Activated naive CD4-positive, alpha-beta T cell treated with anti-CD3 and anti-CD28 coated beads, Interleukin-2, amount 50 U/mL, for 24 hours (primary cell): Measurements from ENCODE around the gene DUS1L.

ENCODE experiments used
- H3K27ac Mint-ChIP-seq: one replicate; pipeline ENCODE4 v1.8.0; 2021; ENCODE audit warnings: mild to moderate bottlenecking, mixed read lengths
- H3K27me3 Mint-ChIP-seq: one replicate; pipeline ENCODE4 v1.8.0; 2021; ENCODE audit warnings: mixed read lengths
- H3K36me3 Mint-ChIP-seq: one replicate; pipeline ENCODE4 v1.8.0; 2021; ENCODE audit warnings: mixed read lengths
- H3K4me1 Mint-ChIP-seq: one replicate; pipeline ENCODE4 v1.8.0; 2021; ENCODE audit warnings: mixed read lengths
- H3K4me3 Mint-ChIP-seq: one replicate; pipeline ENCODE4 v1.8.0; 2021; ENCODE audit warnings: mild to moderate bottlenecking, mixed read lengths
- H3K9me3 Mint-ChIP-seq: one replicate; pipeline ENCODE4 v1.8.0; 2021; ENCODE audit warnings: mixed read lengths

Gene DUS1L

GRCh38 chr17:82065638-82066303 is at the start of gene DUS1L:
TSS of gene DUS1L (minus strand) at chr17:82065804. CDS start at chr17:82065059, 745 bp downstream.
- H3K36me3 Mint-ChIP-seq = no peaks in the 10 kb centered on the region
- H3K4me1 Mint-ChIP-seq = peaks cover 5% of the 10 kb centered on the region
- H3K27me3 Mint-ChIP-seq = no peaks in the 10 kb centered on the region
- H3K9me3 Mint-ChIP-seq = no peaks in the 10 kb centered on the region
- H3K27ac Mint-ChIP-seq = peak within 1 kb of the TSS; percentile 86
- peak within 1 kb of the TSS; percentile 83 for H3K4me3 Mint-ChIP-seq

DNA sequence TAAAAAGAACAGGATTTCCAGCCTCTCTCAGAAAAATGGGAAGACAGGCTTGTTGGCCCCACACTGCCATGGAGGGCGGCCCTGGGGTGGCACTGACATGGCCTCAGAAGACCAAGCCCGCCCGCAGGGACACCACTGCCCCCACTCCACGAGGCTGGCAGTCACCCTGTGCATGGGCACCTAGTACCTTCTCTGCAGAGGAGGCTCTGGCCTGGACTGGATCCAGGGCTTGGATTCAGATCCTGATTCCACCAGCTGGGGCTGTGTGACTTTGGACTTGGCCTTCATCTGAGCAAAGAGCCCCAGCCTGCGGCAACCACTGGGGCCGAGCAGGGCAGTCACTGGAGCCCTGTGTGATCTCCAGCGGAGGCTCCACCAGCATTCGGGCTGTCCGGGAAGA is 49.3 kb upstream of the DUS1L start:
- Mint-ChIP-seq H3K36me3 (peaks cover 1% of the 10 kb centered on the region), H3K9me3 (no peaks in the 10 kb centered on the region), H3K4me3 (no peak overlapping the region), H3K27ac (no peak overlapping the region), H3K4me1 (peaks cover 20% of the 10 kb centered on the region), H3K27me3 (no peaks in the 10 kb centered on the region)

GRCh38 chr17:82114447-82114846 is 48.8 kb upstream of the DUS1L start:
- Mint-ChIP-seq H3K9me3 (no peaks in the 10 kb centered on the region), H3K4me1 (peaks cover 16% of the 10 kb centered on the region), H3K27me3 (no peaks in the 10 kb centered on the region), H3K4me3 (no peak overlapping the region), H3K36me3 (peaks cover 1% of the 10 kb centered on the region), H3K27ac (no peak overlapping the region)

- no peaks in the 10 kb centered on the region for H3K27me3 Mint-ChIP-seq
- no peak overlapping the region for H3K27ac Mint-ChIP-seq
- H3K4me3 Mint-ChIP-seq = no peak overlapping the region
- H3K9me3 Mint-ChIP-seq = no peaks in the 10 kb centered on the region
- peaks cover 12% of the 10 kb centered on the region for H3K4me1 Mint-ChIP-seq
- peaks cover 1% of the 10 kb centered on the region for H3K36me3 Mint-ChIP-seq
Observed at GRCh38 chr17:82113941-82114340, 48.3 kb upstream of the DUS1L start.

GRCh38 chr17:82113422-82113821 is 47.8 kb upstream of the DUS1L start:
- H3K27me3 Mint-ChIP-seq = no peaks in the 10 kb centered on the region
- H3K27ac Mint-ChIP-seq = no peak overlapping the region
- H3K9me3 Mint-ChIP-seq = no peaks in the 10 kb centered on the region
- H3K36me3 Mint-ChIP-seq = peaks cover 1% of the 10 kb centered on the region
- no peak overlapping the region for H3K4me3 Mint-ChIP-seq
- peaks cover 12% of the 10 kb centered on the region for H3K4me1 Mint-ChIP-seq

DNA sequence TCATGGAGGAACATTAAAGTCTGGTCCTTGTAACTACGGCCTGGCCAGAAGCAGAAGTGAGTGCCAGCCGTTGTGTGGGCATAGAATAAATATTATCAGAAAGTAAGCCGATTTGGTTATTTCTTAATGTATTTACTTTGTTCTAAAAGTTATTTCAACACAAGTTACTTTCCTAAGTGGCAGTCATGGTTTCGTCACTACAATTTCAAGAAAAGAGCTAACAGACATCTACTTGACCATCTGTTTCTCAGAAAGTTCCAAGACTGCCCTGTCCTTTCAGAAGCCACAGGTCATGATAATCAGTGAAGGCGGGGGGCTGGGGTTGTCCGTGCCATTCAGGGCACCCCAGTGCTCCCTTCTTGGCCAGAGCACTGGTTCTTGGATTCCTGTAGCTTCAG is 47.3 kb upstream of the DUS1L start:
- Mint-ChIP-seq H3K4me1 (peaks cover 10% of the 10 kb centered on the region), H3K27me3 (no peaks in the 10 kb centered on the region), H3K9me3 (no peaks in the 10 kb centered on the region), H3K4me3 (no peak overlapping the region), H3K36me3 (peaks cover 1% of the 10 kb centered on the region), H3K27ac (no peak overlapping the region)

GRCh38 chr17:82112181-82112913 is 46.7 kb upstream of the DUS1L start:
- Mint-ChIP-seq H3K27ac (no peak overlapping the region), H3K9me3 (no peaks in the 10 kb centered on the region), H3K4me1 (peaks cover 8% of the 10 kb centered on the region), H3K4me3 (no peak overlapping the region), H3K27me3 (no peaks in the 10 kb centered on the region), H3K36me3 (peaks cover 1% of the 10 kb centered on the region)

DNA sequence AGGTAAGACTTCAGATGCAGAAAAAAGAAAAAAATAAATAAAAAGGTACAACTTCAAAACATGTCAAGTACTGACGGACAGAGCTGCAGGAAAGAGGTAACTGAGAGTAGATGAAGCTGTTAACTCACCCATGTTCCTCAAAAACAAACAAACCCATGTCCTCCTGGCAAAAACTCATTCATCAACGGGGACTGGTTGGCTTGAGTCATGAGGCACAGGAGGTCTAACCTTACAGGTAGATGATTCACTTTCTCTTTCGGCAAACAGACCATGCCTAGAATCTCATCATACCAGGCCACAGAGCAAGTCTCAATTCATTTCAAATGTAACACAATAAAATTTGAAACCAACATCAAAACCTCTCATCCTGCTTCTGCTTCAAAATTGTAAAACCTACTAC is 44.7 kb upstream of the DUS1L start:
- Mint-ChIP-seq H3K9me3 (no peaks in the 10 kb centered on the region), H3K36me3 (peaks cover 1% of the 10 kb centered on the region), H3K27me3 (no peaks in the 10 kb centered on the region), H3K4me1 (peaks cover 22% of the 10 kb centered on the region), H3K27ac (no peak overlapping the region), H3K4me3 (no peak overlapping the region)

GRCh38 chr17:82108961-82109475 is 43.4 kb upstream of the DUS1L start:
- H3K9me3 Mint-ChIP-seq = no peaks in the 10 kb centered on the region
- H3K4me1 Mint-ChIP-seq = peaks cover 28% of the 10 kb centered on the region
- no peaks in the 10 kb centered on the region for H3K27me3 Mint-ChIP-seq
- no peak overlapping the region for H3K4me3 Mint-ChIP-seq
- H3K36me3 Mint-ChIP-seq = peaks cover 1% of the 10 kb centered on the region
- H3K27ac Mint-ChIP-seq = no peak overlapping the region

- no peaks in the 10 kb centered on the region for H3K9me3 Mint-ChIP-seq
- peaks cover 29% of the 10 kb centered on the region for H3K4me1 Mint-ChIP-seq
- H3K27ac Mint-ChIP-seq = no peak overlapping the region
- peaks cover 1% of the 10 kb centered on the region for H3K36me3 Mint-ChIP-seq
- no peak overlapping the region for H3K4me3 Mint-ChIP-seq
- H3K27me3 Mint-ChIP-seq = no peaks in the 10 kb centered on the region
Observed at GRCh38 chr17:82108496-82108945, 42.9 kb upstream of the DUS1L start.

DNA sequence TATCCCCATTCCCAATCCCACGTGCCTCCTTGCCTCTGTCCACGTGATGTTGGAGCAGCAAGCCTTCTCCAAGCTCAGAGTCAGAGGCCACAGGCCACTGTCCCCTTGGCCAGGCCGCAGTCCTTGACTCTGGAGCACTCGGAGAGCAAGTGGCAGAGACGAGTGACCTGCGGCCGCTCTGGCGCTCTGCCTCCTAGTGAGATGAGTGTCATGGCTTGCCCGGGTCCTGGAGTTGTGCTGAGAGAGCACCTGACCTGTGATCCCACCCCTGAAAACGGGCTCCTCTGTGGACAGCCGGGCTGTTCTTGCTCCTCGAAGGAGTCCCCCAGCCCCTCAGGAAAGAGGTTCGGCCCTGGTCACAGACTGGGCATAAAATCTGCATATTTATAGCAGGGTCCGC is 42.4 kb upstream of the DUS1L start:
- Mint-ChIP-seq H3K27ac (no peak overlapping the region), H3K4me3 (peak overlapping the region; percentile 7), H3K9me3 (no peaks in the 10 kb centered on the region), H3K36me3 (peaks cover 1% of the 10 kb centered on the region), H3K4me1 (peaks cover 29% of the 10 kb centered on the region), H3K27me3 (no peaks in the 10 kb centered on the region)

GRCh38 chr17:82107341-82107860 is 41.8 kb upstream of the DUS1L start:
- H3K4me1 Mint-ChIP-seq = peaks cover 29% of the 10 kb centered on the region
- H3K27ac Mint-ChIP-seq = no peak overlapping the region
- H3K9me3 Mint-ChIP-seq = no peaks in the 10 kb centered on the region
- peak overlapping the region; percentile 7 for H3K4me3 Mint-ChIP-seq
- H3K36me3 Mint-ChIP-seq = peaks cover 1% of the 10 kb centered on the region
- no peaks in the 10 kb centered on the region for H3K27me3 Mint-ChIP-seq

- Mint-ChIP-seq H3K36me3 (no peaks in the 10 kb centered on the region), H3K27me3 (no peaks in the 10 kb centered on the region), H3K9me3 (no peaks in the 10 kb centered on the region), H3K4me1 (peaks cover 29% of the 10 kb centered on the region), H3K4me3 (peak overlapping the region; percentile 91), H3K27ac (peak overlapping the region; percentile 96)
Observed at GRCh38 chr17:82106688-82107305, 41.2 kb upstream of the DUS1L start.

DNA sequence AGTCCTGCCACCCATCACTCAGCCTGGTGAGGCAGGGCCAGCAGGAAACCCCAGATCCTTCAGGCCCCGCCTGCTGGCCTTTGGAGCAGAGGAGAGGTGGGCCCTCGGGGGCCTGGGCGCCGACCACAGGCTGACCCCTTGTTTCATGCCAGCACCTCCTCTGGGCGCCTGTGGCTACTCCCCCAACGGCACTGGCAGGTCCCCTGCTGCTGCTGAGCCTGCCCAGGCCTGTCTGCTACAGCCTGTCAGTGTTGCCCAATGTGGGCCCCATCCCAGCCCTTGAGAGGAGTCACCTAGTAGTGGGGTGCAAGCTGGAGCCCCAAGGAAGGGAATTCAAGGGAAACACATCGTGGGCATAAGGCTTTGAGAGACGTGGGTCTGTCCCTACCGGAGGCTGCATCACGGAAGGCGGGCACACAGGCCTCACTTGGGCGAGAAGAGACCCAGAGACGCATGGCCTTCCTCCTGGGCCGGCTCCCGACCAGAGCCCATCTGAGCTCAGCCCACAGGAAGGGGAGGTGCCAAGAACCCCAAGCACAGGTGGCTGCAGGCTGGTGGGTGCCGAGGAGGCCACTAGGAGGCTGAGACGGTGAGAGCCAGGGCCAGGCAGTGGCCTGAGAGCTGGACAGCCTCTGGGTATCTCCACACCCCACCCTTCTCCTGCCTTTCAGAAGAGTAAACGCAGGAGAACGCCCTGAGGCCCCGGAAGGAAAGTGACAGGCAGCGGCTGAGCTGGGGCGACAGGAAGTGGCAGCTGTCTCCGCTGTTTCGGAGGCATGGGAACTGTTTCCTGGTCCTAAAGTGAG is 40.5 kb upstream of the DUS1L start:
- Mint-ChIP-seq H3K4me1 (peaks cover 29% of the 10 kb centered on the region), H3K4me3 (peak overlapping the region; percentile 91), H3K36me3 (no peaks in the 10 kb centered on the region), H3K27me3 (no peaks in the 10 kb centered on the region), H3K27ac (peak overlapping the region; percentile 96), H3K9me3 (no peaks in the 10 kb centered on the region)

DNA sequence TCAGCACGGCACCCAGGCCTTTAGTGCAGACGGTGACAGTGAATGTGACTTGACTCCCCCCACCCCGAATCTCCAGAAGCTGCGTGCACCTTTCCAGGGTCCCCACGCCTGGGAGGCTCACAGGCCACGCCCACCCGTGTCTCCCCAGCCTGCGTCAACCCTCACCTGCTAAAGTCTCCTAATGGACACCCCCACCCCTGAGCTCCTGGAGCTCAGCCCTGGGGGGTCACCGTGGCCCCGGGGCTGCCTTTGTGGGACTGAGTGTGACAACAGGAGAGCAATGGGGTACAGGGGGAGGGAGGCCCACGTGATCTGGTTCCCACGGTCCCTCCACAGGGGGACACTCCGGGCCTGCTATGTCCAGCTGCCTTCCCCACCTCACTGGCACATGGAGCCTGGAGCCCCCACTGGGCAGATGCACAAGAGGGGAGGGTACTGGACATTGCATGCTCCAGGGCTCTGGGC is 39.8 kb upstream of the DUS1L start:
- no peaks in the 10 kb centered on the region for H3K9me3 Mint-ChIP-seq
- H3K27me3 Mint-ChIP-seq = no peaks in the 10 kb centered on the region
- H3K4me3 Mint-ChIP-seq = peak overlapping the region; percentile 91
- H3K4me1 Mint-ChIP-seq = peaks cover 27% of the 10 kb centered on the region
- peak overlapping the region; percentile 62 for H3K27ac Mint-ChIP-seq
- no peaks in the 10 kb centered on the region for H3K36me3 Mint-ChIP-seq
